CD8-positive, alpha-beta memory T cell (primary cell): ENCODE results near the gene GPSM1. TPM values are rescaled to one million over a fixed set of nuclear protein-coding genes. Genes with fewer than 3 reads are reported as not detected.

Source experiments
- CTCF ChIA-PET: fragments of 350-600 bp; sonication (Branson Sonifier 250); formaldehyde crosslinking; loops from one replicate; lab custom pipeline; 2021; ENCODE audit warnings: antibody characterized with exemption; lab: Charles Lee
- POLR2A ChIA-PET: fragments of 350-600 bp; sonication (Branson Sonifier 250); formaldehyde crosslinking; loops from one replicate; lab custom pipeline; 2021; ENCODE audit warnings: antibody characterized with exemption; lab: Charles Lee
- DNase-seq, 5 donors: peaks; one replicate each; pipeline versions ENCODE4 v3.0.0 to v3.0.0-alpha.2; 2020 to 2022; ENCODE audit warnings: mixed read lengths in 1 of 5
- H3K27ac ChIP-seq: one replicate; pipeline ENCODE4 v1.7.0; 2013; ENCODE audit warnings: low read depth, mild to moderate bottlenecking, low read length, moderate library complexity
- H3K27me3 ChIP-seq: 2 replicates; pipeline ENCODE4 v1.7.0; 2013; ENCODE audit warnings: low read length, mild to moderate bottlenecking; ENCODE audit not compliant: insufficient read depth, poor library complexity, severe bottlenecking
- H3K36me3 ChIP-seq: 2 replicates; pipeline ENCODE4 v1.7.0; 2013; ENCODE audit warnings: mild to moderate bottlenecking, low read length, moderate library complexity; ENCODE audit not compliant: insufficient read depth
- H3K4me1 ChIP-seq: 2 replicates; pipeline ENCODE4 v1.7.0; 2013; ENCODE audit warnings: mild to moderate bottlenecking, low read length, moderate library complexity; ENCODE audit not compliant: insufficient read depth
- H3K4me3 ChIP-seq: 2 replicates; pipeline ENCODE4 v1.7.0; 2013; ENCODE audit warnings: mild to moderate bottlenecking, low read length
- H3K9me3 ChIP-seq: 2 replicates; pipeline ENCODE4 v1.7.0; 2013; ENCODE audit warnings: mild to moderate bottlenecking, low read length
- H3K27ac Mint-ChIP-seq, 8 donors: one replicate each; pipeline ENCODE4 v1.8.0; 2020 to 2021; ENCODE audit warnings: mixed read lengths in 8 of 8, mild to moderate bottlenecking in 6 of 8, inconsistent platforms in 3 of 8, moderate library complexity in 3 of 8
- H3K27me3 Mint-ChIP-seq, 2 donors: one replicate each; pipeline ENCODE4 v1.8.0; 2020 to 2021; ENCODE audit warnings: mixed read lengths in 2 of 2, mild to moderate bottlenecking in 1 of 2, moderate library complexity in 1 of 2
- H3K36me3 Mint-ChIP-seq, 3 donors: one replicate each; pipeline ENCODE4 v1.8.0; 2020 to 2021; ENCODE audit warnings: mixed read lengths in 3 of 3, inconsistent platforms in 1 of 3, mild to moderate bottlenecking in 1 of 3
- H3K4me1 Mint-ChIP-seq, 3 donors: one replicate each; pipeline ENCODE4 v1.8.0; 2020 to 2021; ENCODE audit warnings: mixed read lengths in 3 of 3, inconsistent platforms in 1 of 3, mild to moderate bottlenecking in 1 of 3
- H3K4me3 Mint-ChIP-seq, 7 donors: one replicate each; pipeline ENCODE4 v1.8.0; 2020 to 2021; ENCODE audit warnings: mixed read lengths in 7 of 7, mild to moderate bottlenecking in 6 of 7, moderate library complexity in 4 of 7, inconsistent platforms in 2 of 7
- H3K9me3 Mint-ChIP-seq, 5 donors: one replicate each; pipeline ENCODE4 v1.8.0; 2020 to 2022; ENCODE audit warnings: mixed read lengths in 5 of 5, mild to moderate bottlenecking in 3 of 5, moderate library complexity in 2 of 5, inconsistent platforms in 1 of 5
- polyA plus RNA-seq: library from polyadenylated mRNA; unstranded; fragments of 300-500 nt; fragmentation: Illumina TruSeq; gene quantifications from one replicate; pipeline ENCODE4 v1.2.3, GENCODE V29; 2021
- total RNA-seq, 2 experiments: library from RNA; stranded (reverse); gene quantifications; one replicate each; pipeline ENCODE4 v1.2.3, GENCODE V29; 2021

GPSM1 gene
- total and polyA plus RNA-seq, 3 experiments from 2014 or later: 1.7 to 7.5 (median 6.8) TPM

DNA sequence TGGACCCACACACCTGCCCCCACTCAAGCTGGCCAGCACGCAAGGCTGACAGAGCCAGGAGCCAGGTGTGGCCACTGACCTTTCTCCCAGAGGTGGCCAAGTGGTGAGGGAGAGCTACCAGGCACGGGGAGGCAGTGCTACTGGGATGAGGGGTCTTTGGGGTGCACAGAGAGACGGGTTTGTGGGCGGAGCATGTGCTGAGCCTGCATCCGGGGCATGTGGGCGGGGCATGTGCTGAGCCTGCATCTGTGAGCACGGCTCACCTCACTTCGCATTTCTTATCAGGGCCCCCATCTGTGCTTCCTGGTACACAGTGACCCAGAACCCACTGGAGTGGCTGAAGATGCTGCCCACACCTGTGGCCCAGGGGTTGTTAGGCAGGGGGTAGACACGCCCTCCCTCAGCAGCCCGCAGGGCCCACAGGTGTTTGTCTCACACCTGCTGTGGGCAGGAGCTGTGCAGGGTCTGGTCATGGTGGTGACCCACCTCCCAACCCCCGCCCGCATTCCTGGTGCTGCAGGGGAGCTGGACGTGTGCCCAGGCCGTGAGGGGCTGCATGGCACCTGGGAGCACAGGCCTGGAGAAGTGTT lies 45.0 kb upstream of the GPSM1 start:
- POLR2A ChIA-PET: no interaction called here
- Mint-ChIP-seq H3K4me1 (peaks cover 0 to 5% (median 2%) of the 10 kb centered on the region in 3 donors), H3K4me3 (no peak overlapping the region), H3K27ac (no peak overlapping the region), H3K36me3 (no peaks in the 10 kb centered on the region), H3K27me3 (peaks cover 8 to 13% of the 10 kb centered on the region in 2 donors), H3K9me3 (no peaks in the 10 kb centered on the region)
- Histone ChIP-seq H3K27me3 (no peaks in the 10 kb centered on the region), H3K4me1 (no peaks in the 10 kb centered on the region), H3K9me3 (no peaks in the 10 kb centered on the region), H3K4me3 (no peak overlapping the region), H3K27ac (no peak overlapping the region), H3K36me3 (no peaks in the 10 kb centered on the region)
- DNase-seq: no peak
- CTCF ChIA-PET: interaction anchor here (1.2 kb wide), 1 partner anchor 14 kb away, joined by 3 read pairs; no protein-coding TSS in a partner anchor

DNA sequence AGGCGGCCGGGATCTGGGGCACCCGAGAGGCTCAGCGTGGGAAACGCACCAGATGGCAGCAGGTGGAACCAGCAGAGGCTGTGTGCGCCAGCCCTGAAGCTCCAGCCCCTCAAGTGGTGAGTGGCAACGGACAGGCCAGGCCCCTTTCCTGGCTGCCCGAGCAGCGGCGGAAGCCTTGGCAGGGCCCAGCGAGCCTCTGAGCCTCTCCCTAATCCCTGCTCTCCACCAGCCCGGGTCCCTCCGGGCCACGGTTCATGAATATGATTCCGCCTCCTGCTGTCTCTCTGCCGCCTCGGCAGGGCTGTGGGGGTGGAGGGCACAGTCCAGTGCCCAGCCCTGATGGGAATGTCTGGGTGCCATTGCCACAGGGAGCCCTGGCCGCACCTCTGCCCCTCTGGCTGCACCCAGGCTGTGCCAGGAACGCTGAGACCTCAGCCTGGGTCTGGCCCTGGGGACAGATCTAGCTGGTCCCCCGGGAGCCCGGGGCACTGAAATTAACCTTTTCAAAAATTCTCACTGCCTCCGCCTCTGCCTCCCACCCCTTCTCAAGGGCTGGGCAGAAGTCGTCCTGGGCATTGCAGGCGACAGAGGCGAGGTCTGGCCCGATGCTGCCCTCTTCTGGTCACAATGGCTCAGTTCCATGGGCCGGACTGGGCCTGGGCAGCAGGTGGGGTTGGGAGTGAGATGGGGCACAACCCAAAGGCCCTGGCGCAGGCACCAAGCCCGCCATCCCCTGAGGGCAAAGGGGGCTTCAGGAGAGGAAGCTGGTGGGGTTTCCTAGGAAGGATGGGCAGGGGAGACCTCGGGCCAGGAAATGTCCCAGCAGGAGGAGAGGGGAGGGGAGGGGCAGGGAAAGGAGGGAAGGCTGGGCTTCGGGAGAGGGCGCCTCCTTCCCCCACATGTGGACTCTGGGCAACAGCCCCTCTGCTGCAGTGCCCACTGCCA lies 43.8 kb upstream of the GPSM1 start:
- Histone ChIP-seq H3K27ac (no peak overlapping the region), H3K27me3 (no peaks in the 10 kb centered on the region), H3K4me1 (no peaks in the 10 kb centered on the region), H3K36me3 (no peaks in the 10 kb centered on the region), H3K9me3 (no peaks in the 10 kb centered on the region), H3K4me3 (no peak overlapping the region)
- Mint-ChIP-seq H3K36me3 (no peaks in the 10 kb centered on the region), H3K9me3 (no peaks in the 10 kb centered on the region), H3K27me3 (peaks cover 4 to 13% of the 10 kb centered on the region in 2 donors), H3K4me1 (peaks cover 0 to 5% (median 2%) of the 10 kb centered on the region in 3 donors), H3K4me3 (peak overlapping the region in 1 of 7 donors; percentile 20), H3K27ac (peak overlapping the region in 1 of 8 donors; percentile 19)
- peak; percentile 52 to 73 (median 53) for DNase-seq
- CTCF ChIA-PET: interaction anchor here (0.9 to 1.2 kb wide), 2 partner anchors 9 to 13 kb away, joined by 3 read pairs; no protein-coding TSS in a partner anchor
- POLR2A ChIA-PET: no interaction called here

GRCh38 chr9:136284311-136284710 lies 43.0 kb upstream of the GPSM1 start:
- H3K27me3 Mint-ChIP-seq: peaks cover 3 to 10% of the 10 kb centered on the region in 2 donors
- H3K36me3 Mint-ChIP-seq: no peaks in the 10 kb centered on the region
- peak overlapping the region in 1 of 8 donors; percentile 33 for H3K27ac Mint-ChIP-seq
- Histone ChIP-seq H3K4me1 (no peaks in the 10 kb centered on the region), H3K4me3 (no peak overlapping the region), H3K27me3 (no peaks in the 10 kb centered on the region), H3K9me3 (no peaks in the 10 kb centered on the region), H3K36me3 (no peaks in the 10 kb centered on the region), H3K27ac (no peak overlapping the region)
- H3K4me1 Mint-ChIP-seq: peaks cover 0 to 5% (median 2%) of the 10 kb centered on the region in 3 donors
- ChIA-PET CTCF (interaction anchor here (0.9 kb wide), 1 partner anchor 10 kb away, joined by 3 read pairs; no protein-coding TSS in a partner anchor), POLR2A (no interaction called here)
- no peak overlapping the region for H3K4me3 Mint-ChIP-seq
- no peaks in the 10 kb centered on the region for H3K9me3 Mint-ChIP-seq
- DNase-seq: no peak

DNA sequence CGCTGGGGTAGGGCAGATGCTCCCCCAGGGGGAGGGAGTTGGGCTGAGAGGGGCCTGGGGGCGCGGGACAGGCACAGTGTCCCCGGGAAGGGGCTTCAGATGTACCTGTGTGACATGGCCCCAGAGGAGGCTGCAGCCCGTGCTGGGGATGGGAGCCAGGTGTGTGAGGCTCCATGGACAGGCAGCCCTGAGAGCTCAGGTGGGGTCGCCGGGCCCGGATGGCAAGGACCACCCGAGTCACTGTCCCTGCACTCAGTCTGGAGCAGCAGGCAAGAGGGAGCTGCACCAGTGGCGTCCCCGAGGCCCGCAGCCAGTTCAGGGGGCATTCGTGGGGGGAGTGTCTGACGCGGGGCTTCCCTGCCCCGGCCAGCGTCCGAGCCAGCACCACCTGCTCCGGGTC lies 42.4 kb upstream of the GPSM1 start:
- Mint-ChIP-seq H3K27me3 (peaks cover 3 to 10% of the 10 kb centered on the region in 2 donors), H3K4me3 (no peak overlapping the region), H3K4me1 (peaks cover 0 to 5% (median 2%) of the 10 kb centered on the region in 3 donors), H3K36me3 (no peaks in the 10 kb centered on the region), H3K9me3 (no peaks in the 10 kb centered on the region), H3K27ac (no peak overlapping the region)
- H3K9me3 ChIP-seq: no peaks in the 10 kb centered on the region
- no peaks in the 10 kb centered on the region for H3K4me1 ChIP-seq
- H3K4me3 ChIP-seq: no peak overlapping the region
- no peaks in the 10 kb centered on the region for H3K36me3 ChIP-seq
- no peak for DNase-seq
- ChIA-PET CTCF (no interaction called here), POLR2A (no interaction called here)
- H3K27ac ChIP-seq: no peak overlapping the region
- no peaks in the 10 kb centered on the region for H3K27me3 ChIP-seq

GRCh38 chr9:136285501-136286358 lies 41.6 kb upstream of the GPSM1 start:
- Mint-ChIP-seq H3K4me1 (peaks cover 0 to 5% (median 2%) of the 10 kb centered on the region in 3 donors), H3K27ac (no peak overlapping the region), H3K9me3 (no peaks in the 10 kb centered on the region), H3K27me3 (peaks cover 3 to 10% of the 10 kb centered on the region in 2 donors), H3K4me3 (no peak overlapping the region), H3K36me3 (no peaks in the 10 kb centered on the region)
- CTCF ChIA-PET: no interaction called here
- H3K4me1 ChIP-seq: no peaks in the 10 kb centered on the region
- no peak overlapping the region for H3K27ac ChIP-seq
- no peaks in the 10 kb centered on the region for H3K9me3 ChIP-seq
- H3K36me3 ChIP-seq: no peaks in the 10 kb centered on the region
- H3K27me3 ChIP-seq: no peaks in the 10 kb centered on the region
- no peak overlapping the region for H3K4me3 ChIP-seq
- no peak for DNase-seq
- POLR2A ChIA-PET: no interaction called here

GRCh38 chr9:136286359-136286986 lies 40.9 kb upstream of the GPSM1 start:
- no peak overlapping the region for H3K27ac ChIP-seq
- peaks cover 0 to 5% (median 2%) of the 10 kb centered on the region in 3 donors for H3K4me1 Mint-ChIP-seq
- no peak overlapping the region for H3K4me3 Mint-ChIP-seq
- H3K27me3 ChIP-seq: no peaks in the 10 kb centered on the region
- peak overlapping the region in 1 of 8 donors; percentile 17 for H3K27ac Mint-ChIP-seq
- no peak overlapping the region for H3K4me3 ChIP-seq
- CTCF ChIA-PET: no interaction called here
- H3K27me3 Mint-ChIP-seq: peaks cover 3 to 10% of the 10 kb centered on the region in 2 donors
- no peaks in the 10 kb centered on the region for H3K4me1 ChIP-seq
- no peaks in the 10 kb centered on the region for H3K36me3 ChIP-seq
- no peaks in the 10 kb centered on the region for H3K36me3 Mint-ChIP-seq
- no peaks in the 10 kb centered on the region for H3K9me3 Mint-ChIP-seq
- POLR2A ChIA-PET: no interaction called here
- DNase-seq: no peak
- H3K9me3 ChIP-seq: no peaks in the 10 kb centered on the region

DNA sequence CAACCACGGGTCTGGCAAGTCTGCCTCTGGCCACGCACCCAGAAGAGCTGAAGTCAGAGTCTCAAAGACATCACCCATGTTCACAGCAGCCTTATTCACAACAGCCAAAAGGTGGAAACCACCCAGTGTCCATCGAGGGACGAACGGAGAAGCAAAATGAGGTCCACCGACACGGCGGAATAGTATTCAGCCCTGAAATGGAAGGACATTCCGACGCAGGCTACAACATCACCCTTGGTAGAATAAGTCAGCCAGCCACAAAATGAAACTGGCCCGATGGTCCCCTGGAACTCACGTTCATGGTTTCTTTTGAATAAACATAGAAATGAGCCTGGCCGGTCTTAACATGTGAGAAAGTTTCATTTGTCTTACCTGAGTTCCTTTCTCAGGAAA lies 40.4 kb upstream of the GPSM1 start:
- Histone ChIP-seq H3K4me3 (no peak overlapping the region), H3K36me3 (no peaks in the 10 kb centered on the region), H3K27me3 (no peaks in the 10 kb centered on the region), H3K4me1 (no peaks in the 10 kb centered on the region), H3K9me3 (no peaks in the 10 kb centered on the region), H3K27ac (no peak overlapping the region)
- Mint-ChIP-seq H3K9me3 (no peaks in the 10 kb centered on the region), H3K4me1 (peaks cover 0 to 5% (median 2%) of the 10 kb centered on the region in 3 donors), H3K27ac (no peak overlapping the region), H3K27me3 (peaks cover 3 to 10% of the 10 kb centered on the region in 2 donors), H3K4me3 (no peak overlapping the region), H3K36me3 (no peaks in the 10 kb centered on the region)
- POLR2A ChIA-PET: no interaction called here
- no peak for DNase-seq
- CTCF ChIA-PET: no interaction called here
